Caco-2 (cell line): ENCODE results near the gene NONO. TPM values are rescaled to one million over a fixed set of nuclear protein-coding genes. Genes with fewer than 3 reads are reported as not detected.
A peak's percentile ranks its signal among the peaks of the same experiment; 100 is the strongest.
"Not testable (repeated sequence)": the region's sequence is repeated elsewhere in the genome, so short reads cannot be mapped to it uniquely, and the experiment has no call there.

Experiments used
- BruUV-seq: library from RNA; stranded (reverse); fragments of 400-500 nt; replicated peaks from 2 replicates; lab custom pipeline; 2021; lab: Mats Ljungman, UMichigan
- CTCF ChIA-PET: fragments of 300-600 bp; sonication (Branson Sonifier 250); formaldehyde crosslinking; loops from one replicate; lab custom pipeline; 2022; ENCODE audit warnings: antibody characterized with exemption; lab: Charles Lee
- POLR2A ChIA-PET: fragments of 300-600 bp; sonication (Branson Sonifier 250); formaldehyde crosslinking; loops from one replicate; lab custom pipeline; 2022; ENCODE audit warnings: antibody characterized with exemption; lab: Charles Lee
- DNase-seq, 2 experiments: peaks; one replicate each; pipeline versions ENCODE4 v3.0.0 to v3.0.0-alpha.2; 2020 to 2022
- H3K27me3 ChIP-seq: replicated peaks from 2 replicates; pipeline ENCODE4 v1.6.0; 2011; ENCODE audit warnings: low read length; ENCODE audit not compliant: control insufficient read depth, insufficient read depth
- H3K36me3 ChIP-seq: 2 replicates; pipeline ENCODE4 v1.5.1; 2011; ENCODE audit warnings: low read length; ENCODE audit not compliant: control insufficient read depth, insufficient read depth
- H3K4me1 ChIP-seq: fragments of 250-450 bp; sonication (Bioruptor Pico); 2 replicates; pipeline ENCODE4 v1.5.1; 2020; ENCODE audit warnings: mild to moderate bottlenecking
- H3K4me3 ChIP-seq: 2 replicates; pipeline ENCODE4 v1.5.1; 2011; ENCODE audit warnings: low read depth, mild to moderate bottlenecking, control low read depth, low read length
- H3K9me3 ChIP-seq: fragments of 250-450 bp; sonication (Bioruptor Pico); 2 replicates; pipeline ENCODE4 v1.5.1; 2020; ENCODE audit warnings: mild to moderate bottlenecking, moderate library complexity
- H3K27ac Mint-ChIP-seq: one replicate; pipeline ENCODE4 v1.8.0; 2022; ENCODE audit warnings: mixed read lengths; ENCODE audit not compliant: unreplicated experiment
- H3K27me3 Mint-ChIP-seq: one replicate; pipeline ENCODE4 v1.8.0; 2022; ENCODE audit warnings: mixed read lengths; ENCODE audit not compliant: insufficient read depth, unreplicated experiment
- H3K36me3 Mint-ChIP-seq: one replicate; pipeline ENCODE4 v1.8.0; 2022; ENCODE audit warnings: mild to moderate bottlenecking, mixed read lengths; ENCODE audit not compliant: insufficient read depth, unreplicated experiment
- H3K4me1 Mint-ChIP-seq: one replicate; pipeline ENCODE4 v1.8.0; 2022; ENCODE audit warnings: low read depth, mixed read lengths; ENCODE audit not compliant: unreplicated experiment
- H3K4me3 Mint-ChIP-seq: one replicate; pipeline ENCODE4 v1.8.0; 2022; ENCODE audit warnings: mild to moderate bottlenecking, moderate library complexity, mixed read lengths; ENCODE audit not compliant: unreplicated experiment
- H3K9me3 Mint-ChIP-seq: one replicate; pipeline ENCODE4 v1.8.0; 2022; ENCODE audit warnings: mixed read lengths; ENCODE audit not compliant: unreplicated experiment
- intact Hi-C: fragments of 100-400 bp; cut with micrococcal nuclease; formaldehyde crosslinking; loops from one replicate; pipeline ENCODE4 v1.10.0; 2022; ENCODE audit not compliant: unreplicated experiment
- total RNA-seq: library from RNA; stranded (reverse); gene quantifications from 2 replicates; pipeline ENCODE4 v1.2.3, GENCODE V29; 2022
- TF ChIP-seq, protein P1 (sequence below), 2 experiments: fragments of 200-600 bp in 1 of 2; IDR thresholded peaks; 1 replicate in 1 of 2; 2 replicates in 1 of 2; pipeline versions ENCODE4 v1.5.1 to v1.8.0; 2011 to 2022; ENCODE audit warnings: antibody characterized with exemption in 1 of 2, control low read depth in 1 of 2, inconsistent platforms in 1 of 2, low read depth in 1 of 2, low read length in 1 of 2, mild to moderate bottlenecking in 1 of 2, moderate library complexity in 1 of 2; ENCODE audit not compliant: insufficient read depth in 1 of 2, severe bottlenecking in 1 of 2, unreplicated experiment in 1 of 2

NONO gene
- total RNA-seq, 1 experiment from 2014 or later, result 477 TPM

- intact Hi-C loops, result loop anchor here (1.0 to 5.0 kb wide), 2 partner anchors 71 to 113 kb away; partner anchors contain the start of gene TAF1
Measured at GRCh38 chrX:71254092-71254963, 29.1 kb upstream of the NONO start, which contains the start of gene ZMYM3. Gene ZMYM3 (minus strand): TSS chrX:71254140. CDS start chrX:71253255, 885 bp downstream.

DNA sequence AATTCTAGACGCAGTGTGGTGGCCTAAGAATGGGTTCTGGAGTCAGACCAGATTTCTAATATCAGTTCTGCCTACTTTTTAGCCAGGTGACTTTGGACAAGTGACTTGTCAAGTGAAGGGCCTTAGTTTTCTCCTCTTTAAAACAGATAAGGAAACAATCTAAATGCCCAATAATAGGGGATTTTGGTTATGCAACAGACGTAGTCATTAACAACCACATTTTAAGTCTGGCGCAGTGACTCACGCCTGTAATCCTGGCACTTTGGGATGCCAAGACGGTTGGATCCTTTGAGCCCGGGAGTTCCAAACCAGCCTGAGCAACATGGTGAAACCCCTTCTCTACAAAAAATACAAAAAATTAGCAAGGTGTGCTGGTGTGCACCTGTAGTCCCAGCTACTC lies 27.4 kb upstream of the NONO start:
- Mint-ChIP-seq H3K27ac (peak overlapping the region; percentile 82), H3K4me3 (peak overlapping the region; percentile 85)
- POLR2A ChIA-PET, result no interaction called here

More at GRCh38 chrX:71254092-71254963, 29.1 kb upstream of the NONO start, which contains the start of gene ZMYM3:
- TF ChIP-seq, protein P1, sequence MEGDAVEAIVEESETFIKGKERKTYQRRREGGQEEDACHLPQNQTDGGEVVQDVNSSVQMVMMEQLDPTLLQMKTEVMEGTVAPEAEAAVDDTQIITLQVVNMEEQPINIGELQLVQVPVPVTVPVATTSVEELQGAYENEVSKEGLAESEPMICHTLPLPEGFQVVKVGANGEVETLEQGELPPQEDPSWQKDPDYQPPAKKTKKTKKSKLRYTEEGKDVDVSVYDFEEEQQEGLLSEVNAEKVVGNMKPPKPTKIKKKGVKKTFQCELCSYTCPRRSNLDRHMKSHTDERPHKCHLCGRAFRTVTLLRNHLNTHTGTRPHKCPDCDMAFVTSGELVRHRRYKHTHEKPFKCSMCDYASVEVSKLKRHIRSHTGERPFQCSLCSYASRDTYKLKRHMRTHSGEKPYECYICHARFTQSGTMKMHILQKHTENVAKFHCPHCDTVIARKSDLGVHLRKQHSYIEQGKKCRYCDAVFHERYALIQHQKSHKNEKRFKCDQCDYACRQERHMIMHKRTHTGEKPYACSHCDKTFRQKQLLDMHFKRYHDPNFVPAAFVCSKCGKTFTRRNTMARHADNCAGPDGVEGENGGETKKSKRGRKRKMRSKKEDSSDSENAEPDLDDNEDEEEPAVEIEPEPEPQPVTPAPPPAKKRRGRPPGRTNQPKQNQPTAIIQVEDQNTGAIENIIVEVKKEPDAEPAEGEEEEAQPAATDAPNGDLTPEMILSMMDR (IDR thresholded peaks at IDR 0.05; ENCODE audit: insufficient read depth in 1 of 2, low read depth in 1 of 2, low read length in 1 of 2, severe bottlenecking in 1 of 2, unreplicated experiment in 1 of 2), result no peak
- peaks cover 7% of the 10 kb centered on the region for H3K4me1 Mint-ChIP-seq
- DNase-seq, result peak; percentile 84 to 88
- peaks cover 22% of the 10 kb centered on the region for H3K36me3 Mint-ChIP-seq
- Histone ChIP-seq H3K4me3 (peak within 1 kb of the TSS; percentile 89), H3K36me3 (no peaks in the 10 kb centered on the region; the same call in 1 of the 2 replicates), H3K9me3 (no peaks in the 10 kb centered on the region), H3K4me1 (peaks cover 15% of the 10 kb centered on the region; the same call in 1 of the 2 replicates), H3K27me3 (no peaks in the 10 kb centered on the region)
- BruUV-seq, result no TSS peak
- H3K9me3 Mint-ChIP-seq, result no peaks in the 10 kb centered on the region
- H3K4me3 Mint-ChIP-seq, result peak within 1 kb of the TSS; percentile 85
- H3K27me3 Mint-ChIP-seq, result no peaks in the 10 kb centered on the region
- CTCF ChIA-PET, result interaction anchor here (0.7 kb wide), 1 partner anchor 303 kb away, joined by 4 read pairs; no protein-coding TSS in a partner anchor
- POLR2A ChIA-PET, result interaction anchor here (0.5 to 2.0 kb wide), 3 partner anchors 29 to 73 kb away, joined by 3 to 11 read pairs (median 5); partner anchors contain the start of gene NONO
- H3K27ac Mint-ChIP-seq, result peak within 1 kb of the TSS; percentile 82

GRCh38 chrX:71256856-71257255 lies 26.6 kb upstream of the NONO start:
- peaks cover 7% of the 10 kb centered on the region for H3K4me1 Mint-ChIP-seq
- H3K27me3 ChIP-seq, result no peaks in the 10 kb centered on the region
- no peak for DNase-seq
- no peaks in the 10 kb centered on the region for H3K9me3 Mint-ChIP-seq
- peaks cover 15% of the 10 kb centered on the region; the same call in 1 of the 2 replicates for H3K4me1 ChIP-seq
- no peak overlapping the region for H3K4me3 ChIP-seq
- no peak overlapping the region for H3K27ac Mint-ChIP-seq
- no peaks in the 10 kb centered on the region for H3K27me3 Mint-ChIP-seq
- ChIA-PET POLR2A (no interaction called here), CTCF (no interaction called here)
- H3K36me3 Mint-ChIP-seq, result peaks cover 12% of the 10 kb centered on the region
- no peaks in the 10 kb centered on the region for H3K36me3 ChIP-seq
- TF ChIP-seq, protein P1 (IDR thresholded peaks at IDR 0.05; ENCODE audit: insufficient read depth in 1 of 2, low read depth in 1 of 2, low read length in 1 of 2, severe bottlenecking in 1 of 2, unreplicated experiment in 1 of 2), result no peak
- intact Hi-C loops, result no loop called here
- no peak overlapping the region for H3K4me3 Mint-ChIP-seq
- BruUV-seq, result no TSS peak
- no peaks in the 10 kb centered on the region for H3K9me3 ChIP-seq

More for the DNA sequence above, 27.4 kb upstream of the NONO start:
- H3K36me3 Mint-ChIP-seq, result peaks cover 20% of the 10 kb centered on the region
- CTCF ChIA-PET, result no interaction called here
- no peaks in the 10 kb centered on the region; the same call in 1 of the 2 replicates for H3K36me3 ChIP-seq
- TF ChIP-seq, protein P1 (IDR thresholded peaks at IDR 0.05; ENCODE audit: insufficient read depth in 1 of 2, low read depth in 1 of 2, low read length in 1 of 2, severe bottlenecking in 1 of 2, unreplicated experiment in 1 of 2), result no peak
- no peak overlapping the region for H3K4me3 ChIP-seq
- BruUV-seq, result no TSS peak
- H3K27me3 Mint-ChIP-seq, result no peaks in the 10 kb centered on the region
- no peaks in the 10 kb centered on the region for H3K9me3 Mint-ChIP-seq
- H3K4me1 ChIP-seq, result peaks cover 15% of the 10 kb centered on the region; the same call in 1 of the 2 replicates
- no peaks in the 10 kb centered on the region for H3K9me3 ChIP-seq
- intact Hi-C loops, result no loop called here
- DNase-seq, result no peak
- H3K4me1 Mint-ChIP-seq, result peaks cover 7% of the 10 kb centered on the region
- H3K27me3 ChIP-seq, result no peaks in the 10 kb centered on the region

DNA sequence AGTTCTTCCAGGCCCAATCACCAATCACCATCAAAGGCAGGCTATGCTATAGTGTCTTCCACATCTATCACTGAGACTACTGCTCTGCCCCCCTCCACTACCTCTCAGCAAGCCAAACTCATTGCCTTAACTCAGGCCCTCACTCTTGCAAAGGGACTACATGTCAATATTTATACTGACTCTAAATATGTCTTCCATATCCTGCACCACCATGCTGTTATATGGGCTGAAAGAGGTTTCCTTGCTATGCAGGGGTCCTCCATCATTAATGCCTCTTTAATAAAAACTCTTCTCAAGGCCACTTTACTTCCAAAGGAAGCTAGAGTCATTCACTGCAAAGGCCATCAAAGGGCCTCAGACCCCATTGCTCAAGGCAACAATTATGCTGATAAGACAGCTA lies 14.8 kb upstream of the NONO start:
- H3K4me1 ChIP-seq, intact Hi-C loops, BruUV-seq, H3K27me3 ChIP-seq, H3K36me3 Mint-ChIP-seq, H3K4me3 Mint-ChIP-seq, H3K27me3 Mint-ChIP-seq, POLR2A ChIA-PET, H3K4me3 ChIP-seq, H3K4me1 Mint-ChIP-seq, DNase-seq, CTCF ChIA-PET, H3K9me3 ChIP-seq, H3K27ac Mint-ChIP-seq, H3K36me3 ChIP-seq: not testable (repeated sequence)
- peaks cover 16% of the 10 kb centered on the region for H3K9me3 Mint-ChIP-seq
